ENCODE results near the gene PSMG3.
"Not testable (repeated sequence)": the region's sequence is repeated elsewhere in the genome, so short reads cannot be mapped to it uniquely, and the experiment has no call there.

PSMG3 gene

DNA sequence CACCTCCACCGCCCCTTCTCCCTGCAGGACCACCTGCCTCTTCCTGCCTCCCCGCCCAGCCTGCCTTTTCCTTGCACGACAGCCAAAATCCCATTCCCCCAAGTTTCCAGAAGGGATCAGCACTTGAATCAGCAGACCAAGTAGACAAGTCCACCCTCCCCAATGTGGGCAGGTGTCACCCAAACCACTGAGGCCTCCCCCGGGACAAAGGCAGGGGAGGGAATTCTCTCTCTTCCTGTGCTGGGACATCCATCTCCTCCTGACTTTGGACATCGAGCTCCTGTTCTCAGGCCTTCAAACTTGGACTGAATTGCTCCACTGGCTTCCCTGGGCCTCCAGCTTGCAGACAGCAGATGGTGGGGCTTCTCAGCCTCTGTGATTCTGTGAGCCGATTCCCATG lies 21.6 kb upstream of the PSMG3 start:
- H3K4me3 ChIP-seq (ENCODE audit: low read length): no peak overlapping the region
- TF ChIP-seq ZNF274 (IDR thresholded peaks at IDR 0.05; ENCODE audit: low read depth, low read length): no peak

DNA sequence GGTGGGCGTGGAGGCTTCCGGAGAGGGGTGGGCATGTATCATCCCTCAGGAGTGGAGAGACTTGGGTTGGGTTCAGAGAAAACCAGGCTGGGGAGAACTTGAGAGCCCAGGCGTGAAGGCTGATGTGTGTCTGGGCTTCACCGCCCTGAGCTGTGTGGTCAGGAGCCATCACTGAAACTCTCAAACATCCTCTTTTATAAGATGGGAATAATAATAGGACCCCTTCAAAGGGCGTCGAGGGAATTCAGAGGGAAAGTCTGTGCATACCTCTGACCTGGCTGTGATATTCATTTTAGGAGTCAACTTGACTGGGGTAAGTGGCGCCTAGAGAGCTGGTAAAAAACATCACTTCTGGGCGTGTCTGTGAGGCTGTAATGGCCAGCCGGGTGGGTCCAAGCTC lies 21.1 kb upstream of the PSMG3 start:
- TF ChIP-seq ZNF274 (IDR thresholded peaks at IDR 0.05; ENCODE audit: low read depth, low read length): no peak
- H3K4me3 ChIP-seq (ENCODE audit: low read length): no peak overlapping the region

DNA sequence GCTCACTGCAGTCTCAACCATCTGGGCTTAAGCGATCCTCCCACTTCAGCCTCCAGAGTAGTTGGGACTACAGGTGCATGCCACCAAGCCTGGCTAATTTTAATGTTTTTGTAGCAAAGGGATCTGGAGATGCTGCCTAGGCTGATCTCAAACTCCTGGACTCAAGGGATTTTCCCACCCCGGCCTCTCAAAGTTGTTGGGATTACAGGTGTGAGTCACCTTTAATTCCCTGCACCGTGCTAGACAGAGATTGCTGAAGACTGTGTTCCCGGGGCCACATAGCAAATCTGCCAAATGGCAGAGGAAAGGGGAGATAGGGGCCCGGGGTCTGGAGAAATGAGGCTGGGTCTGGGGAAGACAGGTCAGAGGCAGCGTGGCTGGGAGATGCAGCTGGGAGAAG lies 20.6 kb upstream of the PSMG3 start:
- no peak overlapping the region for H3K4me3 ChIP-seq (ENCODE audit: low read length)
- TF ChIP-seq ZNF274 (IDR thresholded peaks at IDR 0.05; ENCODE audit: low read depth, low read length): no peak

DNA sequence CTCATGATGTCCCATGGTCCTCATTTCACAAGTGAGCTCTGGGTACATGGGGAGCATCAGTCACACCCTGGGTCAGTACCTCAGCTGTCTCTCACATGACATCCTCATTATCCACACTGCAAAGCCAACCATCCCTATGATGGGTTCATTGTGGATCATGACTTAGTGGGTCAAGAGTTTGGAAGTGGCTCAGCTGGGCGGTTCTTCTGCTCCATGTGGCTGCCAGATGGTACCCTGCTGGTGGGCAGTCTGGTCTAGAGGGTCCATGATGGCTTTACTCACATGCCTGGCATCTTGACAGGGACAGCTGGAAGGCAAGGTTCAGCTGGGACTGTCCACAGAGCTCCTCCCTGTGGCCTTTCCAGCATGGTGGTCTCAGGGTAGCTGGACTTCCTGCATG lies 19.1 kb upstream of the PSMG3 start:
- H3K4me3 ChIP-seq (ENCODE audit: low read length): no peak overlapping the region
- no peak for TF ChIP-seq ZNF274 (IDR thresholded peaks at IDR 0.05; ENCODE audit: low read depth, low read length)

DNA sequence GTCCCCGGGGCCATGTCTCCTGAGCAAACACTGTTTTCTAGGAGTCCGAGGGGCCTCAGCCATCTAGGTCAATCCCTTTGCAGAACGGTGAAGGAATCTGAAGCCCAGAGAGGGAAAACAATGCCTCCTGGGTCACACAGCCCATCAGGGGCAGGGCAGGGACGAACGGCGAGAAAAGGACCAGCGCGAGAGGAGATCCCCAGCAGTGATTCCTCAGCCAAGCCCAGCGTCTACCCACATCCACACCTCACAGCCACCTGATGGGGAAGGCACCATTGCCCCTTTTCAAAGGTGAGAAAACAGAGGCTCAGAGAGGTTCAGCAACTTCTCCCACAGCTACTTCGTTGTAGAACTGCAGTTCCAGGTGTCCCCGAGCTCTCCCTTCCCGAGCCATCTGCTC lies 17.9 kb upstream of the PSMG3 start:
- no peak for TF ChIP-seq ZNF274 (IDR thresholded peaks at IDR 0.05; ENCODE audit: low read depth, low read length)
- H3K4me3 ChIP-seq (ENCODE audit: low read length): no peak overlapping the region

DNA sequence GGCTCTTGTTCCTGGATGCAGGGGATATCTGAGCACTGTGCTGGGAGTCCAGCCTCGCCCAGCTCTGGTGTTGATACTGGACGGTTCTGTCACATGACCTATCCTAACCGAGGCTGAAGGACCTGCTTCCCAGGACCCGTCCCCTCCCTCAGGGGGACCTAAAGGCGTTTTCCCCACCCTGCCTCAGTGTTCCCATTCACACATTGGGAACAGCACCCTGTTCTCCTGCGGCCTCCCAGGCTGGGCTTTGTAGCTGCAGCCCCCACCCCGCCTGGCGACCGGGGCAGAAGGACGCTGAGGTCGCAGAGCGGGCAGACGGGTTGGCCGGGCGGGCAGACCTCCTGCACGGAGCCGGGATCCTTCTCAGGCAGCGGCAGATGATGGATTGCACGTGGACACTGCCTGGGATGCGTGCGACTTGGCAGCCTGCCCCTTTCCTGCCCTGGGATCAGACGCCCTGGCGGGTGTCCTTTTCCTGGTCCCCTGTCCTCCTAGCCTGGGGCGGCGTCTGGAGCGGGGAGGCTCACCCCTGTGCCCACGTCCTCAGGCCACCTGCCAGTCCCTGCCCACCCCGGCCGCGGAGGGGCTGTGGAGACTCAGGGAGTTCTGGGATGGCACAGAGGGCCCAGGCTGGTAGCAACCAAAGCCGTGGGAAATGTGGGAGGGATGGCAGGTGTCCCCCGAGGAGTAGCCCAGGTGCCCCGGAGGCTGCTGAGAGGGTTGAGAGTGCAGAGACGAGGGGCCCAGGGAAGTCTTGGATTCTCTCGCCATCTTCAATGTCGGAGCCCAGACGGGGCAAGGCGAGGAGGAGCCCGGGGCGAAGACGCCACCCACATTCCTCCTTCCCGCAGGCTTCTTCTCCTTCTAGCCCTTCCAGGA lies 17.2 kb upstream of the PSMG3 start:
- TF ChIP-seq ZNF274 (IDR thresholded peaks at IDR 0.05; ENCODE audit: low read depth, low read length): no peak
- no peak overlapping the region for H3K4me3 ChIP-seq (ENCODE audit: low read length)

DNA sequence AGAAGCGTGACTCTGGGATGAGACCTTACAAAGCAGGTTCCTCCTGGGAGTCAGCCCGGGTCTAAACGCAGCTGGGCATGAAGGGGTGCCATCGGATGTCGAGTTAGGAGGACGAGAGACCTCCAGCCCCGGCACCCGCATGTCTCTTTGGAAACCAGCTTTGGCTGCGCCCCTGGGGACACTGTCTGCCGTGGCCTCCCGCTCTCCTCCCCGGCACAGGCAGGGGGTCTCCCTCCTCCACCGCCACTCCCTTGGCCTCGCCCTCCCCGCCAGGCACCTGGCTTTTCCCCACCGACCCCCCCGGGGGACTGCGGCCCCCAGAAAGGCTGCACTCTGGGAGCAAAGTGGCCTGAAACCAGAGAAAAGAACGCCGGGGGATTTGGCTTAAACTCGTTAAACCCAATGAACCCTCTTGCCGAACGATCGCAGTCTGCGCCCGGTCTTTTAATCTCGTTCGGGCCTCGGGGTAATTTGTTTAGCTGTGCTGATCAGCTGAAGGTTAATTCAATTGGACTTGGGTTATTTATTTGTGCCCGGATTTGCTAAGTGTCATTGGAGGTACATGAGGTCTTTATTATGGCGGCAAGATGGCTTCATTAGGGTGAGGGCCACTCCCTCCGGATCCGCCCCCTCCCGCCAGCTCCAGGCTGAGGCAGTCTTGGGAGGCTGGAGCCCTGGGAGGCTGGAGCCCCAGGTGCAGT lies 16.4 kb upstream of the PSMG3 start:
- no peak for TF ChIP-seq ZNF274 (IDR thresholded peaks at IDR 0.05; ENCODE audit: low read depth, low read length)
- no peak overlapping the region for H3K4me3 ChIP-seq (ENCODE audit: low read length)

DNA sequence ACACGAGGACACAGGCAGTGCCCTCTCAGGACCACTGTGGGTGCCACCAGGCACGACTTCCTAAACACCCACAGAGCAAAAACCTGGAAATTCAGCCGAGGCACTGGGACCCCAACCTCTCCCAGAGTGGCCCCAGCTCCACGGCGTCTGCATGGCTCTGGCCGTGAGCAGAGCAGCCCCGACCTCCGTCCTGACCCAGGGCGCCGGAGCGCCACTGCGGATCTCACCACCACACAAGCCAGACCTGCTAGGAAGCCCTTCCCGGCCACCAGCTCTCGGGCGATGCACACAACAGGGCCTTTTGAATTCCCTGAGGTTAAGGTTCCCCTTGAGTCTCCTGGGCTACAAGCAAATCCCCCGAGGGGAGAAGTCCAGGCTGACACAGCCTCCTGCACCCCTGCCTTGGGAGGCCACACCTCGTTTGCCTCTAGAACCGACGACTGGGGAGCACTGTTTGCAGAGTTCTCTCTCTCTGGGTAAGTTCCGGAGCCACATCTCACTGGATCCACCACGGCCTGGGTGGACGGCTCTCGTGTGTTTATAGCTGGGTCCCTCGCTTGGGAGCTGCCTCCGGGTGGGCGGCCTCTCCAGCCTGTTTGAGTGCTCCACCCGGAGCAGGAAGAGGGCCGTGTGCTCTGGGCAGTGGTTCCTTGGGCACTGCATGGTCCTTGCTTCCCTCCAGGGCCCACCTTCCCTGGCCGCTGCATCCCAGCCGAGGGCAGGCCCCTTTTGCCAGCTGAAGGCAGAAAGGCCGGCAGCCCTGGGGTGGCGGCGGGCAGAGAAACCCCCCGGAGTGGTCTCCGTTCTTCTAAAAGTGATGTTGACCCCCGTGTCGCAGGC lies 15.5 kb upstream of the PSMG3 start:
- no peak overlapping the region for H3K4me3 ChIP-seq (ENCODE audit: low read length)
- TF ChIP-seq ZNF274 (IDR thresholded peaks at IDR 0.05; ENCODE audit: low read depth, low read length): no peak

DNA sequence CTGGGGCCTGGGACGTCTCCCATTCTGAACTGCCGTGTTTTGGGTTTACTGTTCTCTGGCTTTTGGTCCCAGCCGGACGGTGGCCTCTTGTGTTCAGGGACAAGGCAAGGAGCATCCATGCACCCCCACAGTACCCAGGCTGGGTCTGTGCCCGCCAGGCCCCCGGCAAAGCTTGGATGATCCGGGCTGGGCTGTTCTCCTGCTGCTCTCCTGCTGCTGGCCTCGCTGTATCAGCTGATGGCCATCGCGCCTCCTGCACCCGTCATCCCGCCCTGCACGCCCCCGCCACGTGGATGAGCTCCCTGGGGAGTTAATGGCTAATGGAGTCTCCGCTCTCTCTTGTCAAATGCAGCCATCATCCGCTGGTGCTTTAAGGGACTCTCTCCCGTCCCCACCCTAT lies 14.9 kb upstream of the PSMG3 start:
- no peak for TF ChIP-seq ZNF274 (IDR thresholded peaks at IDR 0.05; ENCODE audit: low read depth, low read length)

DNA sequence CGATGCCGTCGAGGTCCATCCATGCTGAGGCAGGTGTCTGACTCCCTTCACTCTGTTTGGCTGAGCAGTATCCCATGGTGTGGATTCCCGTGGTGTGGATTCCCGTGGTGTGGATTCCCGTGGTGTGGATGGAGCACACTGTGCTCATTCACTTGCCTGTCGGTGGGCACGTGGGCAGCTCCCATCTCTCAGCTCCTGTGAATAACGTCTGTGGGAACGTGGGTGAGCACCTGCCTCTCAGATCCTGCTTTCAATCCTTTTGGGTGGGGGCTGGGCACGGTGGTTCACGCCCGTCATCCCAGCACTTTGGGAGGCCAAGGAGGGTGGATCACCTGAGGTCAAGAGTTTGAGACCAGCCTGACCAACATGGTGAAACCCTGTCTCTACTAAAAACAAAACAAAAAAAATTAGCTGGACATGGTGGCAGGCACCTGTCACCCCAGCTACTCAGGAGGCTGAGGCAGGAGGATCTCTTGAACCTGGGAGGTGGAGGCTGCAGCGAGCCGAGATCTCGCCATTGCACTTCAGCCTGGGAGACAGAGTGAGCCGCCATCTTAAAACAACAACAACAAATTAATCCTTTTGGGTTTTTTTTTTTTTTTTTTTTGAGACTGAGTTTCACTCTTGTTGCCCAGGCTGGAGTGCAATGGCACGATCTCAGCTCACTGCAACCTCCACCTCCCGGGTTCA lies 13.6 kb upstream of the PSMG3 start:
- H3K4me3 ChIP-seq (ENCODE audit: low read length): not testable (repeated sequence)

More for the DNA sequence above, 14.9 kb upstream of the PSMG3 start:
- H3K4me3 ChIP-seq (ENCODE audit: low read length): no peak overlapping the region

DNA sequence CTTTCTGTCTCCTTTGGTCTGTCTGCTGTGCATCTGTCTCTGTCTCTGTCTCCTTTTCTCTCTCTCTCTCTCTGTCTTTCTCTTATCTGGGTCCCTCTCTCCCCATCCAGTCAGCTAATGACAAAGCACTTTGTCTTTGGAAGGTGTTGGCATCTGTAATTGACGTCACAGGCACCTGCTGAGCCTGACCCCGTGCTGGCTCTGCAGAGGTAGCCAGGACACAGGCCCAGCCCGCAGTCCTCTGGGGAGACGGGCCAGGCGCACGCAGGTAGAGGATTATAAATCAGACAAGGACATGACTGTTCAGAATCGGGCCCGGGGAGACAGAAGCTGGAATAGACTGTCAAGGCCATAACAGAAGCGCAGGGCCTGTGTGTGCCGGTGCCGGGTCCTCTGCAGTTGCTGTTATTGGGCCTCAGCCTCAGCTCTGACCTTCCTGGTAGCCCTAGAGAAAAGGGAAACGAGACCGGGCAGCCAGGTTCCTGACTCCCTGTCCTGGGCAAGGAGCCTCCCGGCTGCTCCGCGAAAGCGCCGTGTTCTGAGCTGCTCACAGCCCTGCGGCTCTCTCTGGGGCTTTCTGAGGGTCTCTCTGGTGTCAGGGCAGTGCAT lies 10.7 kb upstream of the PSMG3 start:
- H3K4me3 ChIP-seq (ENCODE audit: low read length): no peak overlapping the region
- TF ChIP-seq ZNF274 (IDR thresholded peaks at IDR 0.05; ENCODE audit: low read depth, low read length): no peak

DNA sequence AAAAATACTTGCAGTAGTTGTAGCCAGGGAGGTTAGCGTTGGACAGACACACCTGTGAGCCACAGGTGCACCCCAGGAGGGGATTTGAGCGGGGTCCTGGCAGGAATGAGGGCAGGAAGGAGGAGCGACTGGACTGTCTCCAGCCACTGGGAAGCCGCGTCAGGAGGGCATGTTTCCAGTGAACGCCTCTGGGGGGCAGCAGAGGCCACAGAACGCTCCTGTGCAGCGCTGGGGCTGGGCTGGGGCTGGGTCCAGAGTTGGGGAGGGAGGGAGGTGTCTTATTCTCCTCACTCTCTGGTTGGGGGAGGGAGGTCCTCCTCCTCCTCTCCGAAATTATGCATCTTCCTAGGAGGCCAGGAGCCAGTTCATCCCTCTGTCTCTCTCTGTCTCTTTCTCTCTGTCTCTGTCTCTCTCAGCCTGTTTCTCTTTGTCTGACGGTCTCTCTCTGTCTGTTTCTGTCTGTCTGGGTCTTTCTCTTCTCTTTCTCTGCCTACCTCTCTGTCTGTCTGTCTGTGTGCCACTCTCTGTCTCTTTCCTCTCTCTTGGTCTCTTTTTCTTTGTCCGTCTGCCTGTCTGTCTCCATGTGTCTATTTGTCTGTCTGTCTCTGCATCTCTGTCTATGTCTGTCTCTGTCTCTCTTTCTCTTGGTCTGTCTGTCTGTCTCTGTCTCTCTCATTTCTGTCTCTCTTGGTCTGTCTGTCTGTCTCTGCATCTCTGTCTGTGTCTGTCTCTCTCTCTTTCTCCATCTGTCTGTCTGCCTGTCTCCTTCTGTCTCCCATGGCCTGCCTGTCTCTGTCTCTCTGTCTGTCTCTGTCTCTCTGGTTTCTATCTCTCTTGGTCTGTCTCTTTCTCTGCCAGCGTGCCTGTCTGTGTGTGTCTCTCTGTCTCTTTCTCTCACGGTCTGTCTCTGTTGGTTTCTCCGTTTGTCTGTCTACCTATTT lies 9.9 kb upstream of the PSMG3 start:
- H3K4me3 ChIP-seq (ENCODE audit: low read length): no peak overlapping the region
- TF ChIP-seq ZNF274 (IDR thresholded peaks at IDR 0.05; ENCODE audit: low read depth, low read length): no peak

DNA sequence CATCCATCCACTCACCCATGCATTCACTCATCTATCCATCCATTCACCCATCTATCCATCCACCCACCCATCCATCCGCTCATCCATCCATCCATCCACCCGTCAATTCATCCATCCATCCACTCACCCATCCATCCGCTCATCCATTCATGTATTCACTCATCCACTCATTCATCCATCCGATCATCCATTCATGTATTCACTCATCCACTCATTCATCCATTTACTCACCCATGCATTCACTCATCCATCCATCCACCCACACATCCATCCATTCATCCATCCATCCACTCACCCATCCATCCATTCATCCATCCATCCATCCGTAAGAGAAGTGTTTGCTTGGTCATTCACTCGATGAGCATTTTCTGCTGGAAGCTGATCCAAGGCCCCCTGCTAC lies 8.7 kb upstream of the PSMG3 start:
- no peak overlapping the region for H3K4me3 ChIP-seq (ENCODE audit: low read length)
- no peak for TF ChIP-seq ZNF274 (IDR thresholded peaks at IDR 0.05; ENCODE audit: low read depth, low read length)
